NT2/D1 (cell line): Measurements from ENCODE around the gene SDR42E2.
"Not testable (repeated sequence)": the region's sequence is repeated elsewhere in the genome, so short reads cannot be mapped to it uniquely, and the experiment has no call there.

Source experiments
- DNase-seq: peaks from one replicate; pipeline ENCODE4 v3.0.0-alpha.2; 2011; ENCODE audit warnings: low read depth, low spot score
- H3K27me3 ChIP-seq: 2 replicates; pipeline ENCODE4 v1.6.0; 2011; ENCODE audit warnings: mild to moderate bottlenecking; ENCODE audit not compliant: insufficient read length, insufficient read depth
- H3K36me3 ChIP-seq: 2 replicates; pipeline ENCODE4 v1.6.1; 2011; ENCODE audit warnings: mild to moderate bottlenecking, low read length, mixed read lengths; ENCODE audit not compliant: insufficient read depth, insufficient read length
- H3K4me1 ChIP-seq: 2 replicates; pipeline ENCODE4 v1.5.1; 2011; ENCODE audit not compliant: insufficient read depth, insufficient read length
- H3K4me3 ChIP-seq: 2 replicates; pipeline ENCODE4 v1.5.1; 2011; ENCODE audit warnings: low read depth; ENCODE audit not compliant: insufficient read length
- H3K9ac ChIP-seq: 2 replicates; pipeline ENCODE4 v1.6.0; 2011; ENCODE audit warnings: low read depth; ENCODE audit not compliant: insufficient read length
- H3K9me3 ChIP-seq: 2 replicates; pipeline ENCODE4 v1.5.1; 2011; ENCODE audit warnings: mild to moderate bottlenecking, low read length; ENCODE audit not compliant: insufficient read depth
- SUZ12 ChIP-seq: IDR thresholded peaks from 2 replicates; pipeline ENCODE4 v1.6.1; 2011; ENCODE audit not compliant: insufficient read length, insufficient read depth; ENCODE audit errors: extremely low read depth
- YY1 ChIP-seq: IDR thresholded peaks from 2 replicates; pipeline ENCODE4 v1.6.1; 2011; ENCODE audit not compliant: insufficient read length, insufficient read depth
- ZNF274 ChIP-seq: IDR thresholded peaks from 2 replicates; pipeline ENCODE4 v1.6.1; 2011; ENCODE audit warnings: mild to moderate bottlenecking, low read depth, low read length

The SDR42E2 gene

DNA sequence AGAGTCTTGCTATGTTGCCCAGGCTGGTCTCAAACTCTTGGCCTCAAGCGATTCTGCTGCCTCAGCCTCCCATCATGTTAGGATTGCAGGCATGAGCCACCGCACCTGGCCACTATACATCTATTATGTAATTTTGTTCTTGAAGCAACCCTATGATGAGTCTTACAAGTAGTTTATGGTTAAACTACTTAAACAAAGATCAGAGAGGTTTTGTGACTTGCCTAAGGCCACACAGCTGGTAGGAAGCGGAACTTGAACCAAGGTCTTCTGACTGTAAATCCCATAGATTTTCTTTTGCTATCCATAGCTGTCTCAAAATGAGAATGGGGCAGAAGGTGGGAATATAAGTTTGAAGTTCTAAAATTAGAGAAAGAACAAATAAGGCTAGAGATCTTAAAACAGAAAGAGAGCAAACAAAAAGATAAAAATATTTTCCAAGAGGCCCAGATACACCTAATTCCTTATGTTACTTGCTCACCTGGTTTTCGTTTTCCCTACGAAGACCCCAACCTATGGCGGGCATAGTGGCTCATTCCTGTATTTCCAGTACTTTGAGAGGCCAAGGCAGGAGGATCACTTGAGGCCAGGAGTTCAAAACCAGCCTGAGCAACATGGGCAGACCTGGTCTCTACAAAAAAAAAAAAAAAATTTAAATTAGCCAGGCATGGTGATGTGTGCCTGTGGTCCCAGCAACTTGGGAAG is 37.6 kb upstream of the SDR42E2 start:
- no peak overlapping the region for H3K4me3 ChIP-seq
- H3K9me3 ChIP-seq = no peaks in the 10 kb centered on the region
- no peaks in the 10 kb centered on the region for H3K27me3 ChIP-seq
- no peak for DNase-seq
- no peak for TF ChIP-seq SUZ12
- TF ChIP-seq ZNF274 = no peak
- TF ChIP-seq YY1 = no peak
- no peak overlapping the region for H3K9ac ChIP-seq
- H3K4me1 ChIP-seq = peaks cover 5% of the 10 kb centered on the region
- H3K36me3 ChIP-seq = no peaks in the 10 kb centered on the region

DNA sequence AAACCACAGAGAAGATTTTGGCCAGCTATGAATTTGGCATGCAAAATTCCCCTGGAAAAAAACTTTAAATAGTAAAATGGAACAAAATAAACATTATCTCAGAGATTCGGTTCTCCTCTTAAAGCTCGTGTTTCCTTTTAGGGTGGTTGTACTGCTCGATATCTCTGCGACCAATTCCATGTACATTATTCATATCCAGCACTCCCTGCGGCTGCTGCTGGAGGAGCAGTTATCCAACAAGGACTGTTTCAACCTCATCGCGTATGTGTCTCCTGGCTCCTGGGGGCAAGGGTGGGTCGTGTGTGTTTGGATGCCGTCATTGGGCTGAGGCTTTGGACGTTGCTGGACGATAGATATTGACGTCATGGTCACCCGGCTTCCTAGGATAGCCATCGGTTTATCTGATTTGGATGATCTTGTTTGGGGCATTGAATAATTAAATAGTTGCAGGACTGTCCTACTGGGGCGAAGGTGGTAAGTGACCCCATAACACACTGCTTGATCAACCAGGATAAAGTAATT is 36.2 kb upstream of the SDR42E2 start:
- no peak for TF ChIP-seq SUZ12
- no peak for TF ChIP-seq ZNF274
- no peak for TF ChIP-seq YY1
- Histone ChIP-seq H3K9ac (no peak overlapping the region), H3K9me3 (no peaks in the 10 kb centered on the region), H3K36me3 (no peaks in the 10 kb centered on the region), H3K27me3 (no peaks in the 10 kb centered on the region), H3K4me1 (peaks cover 5% of the 10 kb centered on the region), H3K4me3 (no peak overlapping the region)
- no peak for DNase-seq

GRCh38 chr16:22128537-22128936 is 33.8 kb upstream of the SDR42E2 start:
- H3K9ac ChIP-seq, DNase-seq, H3K4me3 ChIP-seq, H3K9me3 ChIP-seq, H3K4me1 ChIP-seq, H3K36me3 ChIP-seq, H3K27me3 ChIP-seq: not testable (repeated sequence)

GRCh38 chr16:22130528-22130927 is 31.8 kb upstream of the SDR42E2 start:
- no peak for TF ChIP-seq SUZ12
- TF ChIP-seq YY1 = no peak
- TF ChIP-seq ZNF274 = no peak
- H3K9me3 ChIP-seq = no peaks in the 10 kb centered on the region

GRCh38 chr16:22132801-22133200 is 29.5 kb upstream of the SDR42E2 start:
- Histone ChIP-seq H3K27me3 (no peaks in the 10 kb centered on the region), H3K9ac (peak overlapping the region; percentile 26), H3K9me3 (no peaks in the 10 kb centered on the region), H3K4me3 (no peak overlapping the region), H3K4me1 (peaks cover 1% of the 10 kb centered on the region), H3K36me3 (no peaks in the 10 kb centered on the region)
- TF ChIP-seq ZNF274 (no peak), YY1 (no peak), SUZ12 (no peak)
- no peak for DNase-seq

More at GRCh38 chr16:22130528-22130927, 31.8 kb upstream of the SDR42E2 start:
- H3K4me1 ChIP-seq = no peaks in the 10 kb centered on the region
- no peaks in the 10 kb centered on the region for H3K36me3 ChIP-seq
- H3K4me3 ChIP-seq = no peak overlapping the region
- no peak overlapping the region for H3K9ac ChIP-seq
- DNase-seq = no peak
- no peaks in the 10 kb centered on the region for H3K27me3 ChIP-seq

GRCh38 chr16:22138482-22138881 is 23.8 kb upstream of the SDR42E2 start:
- H3K36me3 ChIP-seq = no peaks in the 10 kb centered on the region
- H3K27me3 ChIP-seq = no peaks in the 10 kb centered on the region
- no peak overlapping the region for H3K4me3 ChIP-seq
- no peak for TF ChIP-seq ZNF274
- no peak for DNase-seq
- no peak overlapping the region for H3K9ac ChIP-seq
- H3K4me1 ChIP-seq = peaks cover 2% of the 10 kb centered on the region
- H3K9me3 ChIP-seq = no peaks in the 10 kb centered on the region

- no peaks in the 10 kb centered on the region for H3K27me3 ChIP-seq
- H3K36me3 ChIP-seq = no peaks in the 10 kb centered on the region
- TF ChIP-seq ZNF274 (no peak), YY1 (no peak), SUZ12 (no peak)
- H3K4me1 ChIP-seq = peaks cover 2% of the 10 kb centered on the region
- H3K4me3 ChIP-seq = no peak overlapping the region
- H3K9me3 ChIP-seq = no peaks in the 10 kb centered on the region
- DNase-seq = no peak
- no peak overlapping the region for H3K9ac ChIP-seq
These were observed 23.3 kb upstream of the SDR42E2 start for GRCh38 chr16:22139008-22139407.

DNA sequence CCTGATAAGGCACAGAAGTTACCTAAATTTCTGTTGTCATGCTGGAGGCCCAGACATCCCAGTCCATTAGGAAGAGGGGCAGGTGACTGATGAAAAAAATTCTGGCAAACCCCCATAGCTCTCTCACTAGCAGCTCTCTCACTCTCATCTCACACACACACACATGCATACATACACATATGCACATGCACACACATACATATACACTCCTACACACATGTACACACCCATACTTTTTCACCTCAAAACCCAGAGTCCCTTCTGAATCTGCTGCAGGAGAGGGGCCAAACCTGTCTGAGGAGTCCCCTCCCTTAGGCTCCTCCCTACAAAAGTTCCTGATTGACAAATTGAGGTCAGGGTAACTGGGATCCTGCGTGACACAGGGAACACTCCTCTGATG is 22.6 kb upstream of the SDR42E2 start:
- H3K9ac ChIP-seq = no peak overlapping the region
- no peak for DNase-seq
- no peaks in the 10 kb centered on the region for H3K36me3 ChIP-seq
- H3K4me1 ChIP-seq = peaks cover 2% of the 10 kb centered on the region
- no peaks in the 10 kb centered on the region for H3K27me3 ChIP-seq
- no peak overlapping the region for H3K4me3 ChIP-seq
- H3K9me3 ChIP-seq = no peaks in the 10 kb centered on the region
- TF ChIP-seq SUZ12 = no peak
- TF ChIP-seq ZNF274 = no peak
- no peak for TF ChIP-seq YY1
